ENCODE results near the gene CAPN8. TPM values are rescaled to one million over a fixed set of nuclear protein-coding genes. Genes with fewer than 3 reads are reported as not detected.
"Not testable (repeated sequence)": the region's sequence is repeated elsewhere in the genome, so short reads cannot be mapped to it uniquely, and the experiment has no call there.

CAPN8 gene
- total RNA-seq, 1 donor from 2014 or later, result 70.6 TPM

DNA sequence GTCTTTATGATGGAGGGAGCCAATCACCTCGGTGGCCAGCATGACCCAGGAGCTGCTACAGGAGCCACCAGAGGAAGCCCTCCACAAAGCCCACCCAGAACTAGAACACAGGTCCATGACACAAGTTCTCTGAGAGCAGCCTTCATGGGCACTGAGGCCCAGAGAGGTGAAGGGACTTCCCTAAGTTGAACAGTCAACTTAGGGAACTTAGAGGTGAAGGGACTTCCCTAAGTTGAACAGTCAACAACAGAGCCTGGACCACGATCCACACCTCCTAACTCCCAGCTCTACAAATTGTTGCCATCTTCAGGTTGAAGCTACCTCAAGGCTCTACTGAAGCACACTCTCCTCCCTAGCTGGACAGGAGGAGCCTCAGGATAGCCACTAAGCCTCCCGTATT lies 139.5 kb downstream of the CAPN8 start:
- Histone ChIP-seq H3K27ac (no peak overlapping the region), H3K4me1 (no peaks in the 10 kb centered on the region), H3K36me3 (no peaks in the 10 kb centered on the region), H3K4me3 (no peak overlapping the region), H3K27me3 (ENCODE audit: low read depth) (no peaks in the 10 kb centered on the region), H3K9me3 (no peaks in the 10 kb centered on the region)
- intact Hi-C loops (cut with DNase I), result no loop called here
- ATAC-seq (no peak), DNase-seq (no peak)
- TF ChIP-seq, protein P1, sequence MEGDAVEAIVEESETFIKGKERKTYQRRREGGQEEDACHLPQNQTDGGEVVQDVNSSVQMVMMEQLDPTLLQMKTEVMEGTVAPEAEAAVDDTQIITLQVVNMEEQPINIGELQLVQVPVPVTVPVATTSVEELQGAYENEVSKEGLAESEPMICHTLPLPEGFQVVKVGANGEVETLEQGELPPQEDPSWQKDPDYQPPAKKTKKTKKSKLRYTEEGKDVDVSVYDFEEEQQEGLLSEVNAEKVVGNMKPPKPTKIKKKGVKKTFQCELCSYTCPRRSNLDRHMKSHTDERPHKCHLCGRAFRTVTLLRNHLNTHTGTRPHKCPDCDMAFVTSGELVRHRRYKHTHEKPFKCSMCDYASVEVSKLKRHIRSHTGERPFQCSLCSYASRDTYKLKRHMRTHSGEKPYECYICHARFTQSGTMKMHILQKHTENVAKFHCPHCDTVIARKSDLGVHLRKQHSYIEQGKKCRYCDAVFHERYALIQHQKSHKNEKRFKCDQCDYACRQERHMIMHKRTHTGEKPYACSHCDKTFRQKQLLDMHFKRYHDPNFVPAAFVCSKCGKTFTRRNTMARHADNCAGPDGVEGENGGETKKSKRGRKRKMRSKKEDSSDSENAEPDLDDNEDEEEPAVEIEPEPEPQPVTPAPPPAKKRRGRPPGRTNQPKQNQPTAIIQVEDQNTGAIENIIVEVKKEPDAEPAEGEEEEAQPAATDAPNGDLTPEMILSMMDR (IDR thresholded peaks at IDR 0.05), result no peak

DNA sequence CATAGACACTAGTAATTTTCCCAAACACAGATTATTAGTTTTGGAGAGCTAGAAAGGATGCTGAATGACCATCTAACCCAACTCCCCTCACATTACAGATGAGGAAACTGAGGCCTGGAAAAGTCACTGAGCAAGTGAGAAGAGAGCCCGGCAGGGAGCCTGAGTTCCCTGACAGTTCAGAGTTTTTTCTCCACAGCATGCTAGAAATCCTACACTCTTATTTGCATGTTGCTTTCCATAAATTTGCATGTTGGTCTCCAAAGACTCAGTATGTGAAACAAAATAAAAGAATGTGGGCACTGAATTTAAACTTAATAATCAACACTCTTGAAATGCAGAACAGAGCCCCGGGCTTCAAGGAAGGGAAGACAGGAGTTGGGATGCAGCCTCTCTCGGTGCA lies 140.0 kb downstream of the CAPN8 start:
- Histone ChIP-seq H3K9me3 (no peaks in the 10 kb centered on the region), H3K27me3 (ENCODE audit: low read depth) (no peaks in the 10 kb centered on the region), H3K4me3 (no peak overlapping the region), H3K4me1 (no peaks in the 10 kb centered on the region), H3K36me3 (no peaks in the 10 kb centered on the region), H3K27ac (no peak overlapping the region)
- TF ChIP-seq, protein P1 (IDR thresholded peaks at IDR 0.05), result no peak
- DNase-seq (no peak), ATAC-seq (no peak)
- intact Hi-C loops (cut with DNase I), result no loop called here

DNA sequence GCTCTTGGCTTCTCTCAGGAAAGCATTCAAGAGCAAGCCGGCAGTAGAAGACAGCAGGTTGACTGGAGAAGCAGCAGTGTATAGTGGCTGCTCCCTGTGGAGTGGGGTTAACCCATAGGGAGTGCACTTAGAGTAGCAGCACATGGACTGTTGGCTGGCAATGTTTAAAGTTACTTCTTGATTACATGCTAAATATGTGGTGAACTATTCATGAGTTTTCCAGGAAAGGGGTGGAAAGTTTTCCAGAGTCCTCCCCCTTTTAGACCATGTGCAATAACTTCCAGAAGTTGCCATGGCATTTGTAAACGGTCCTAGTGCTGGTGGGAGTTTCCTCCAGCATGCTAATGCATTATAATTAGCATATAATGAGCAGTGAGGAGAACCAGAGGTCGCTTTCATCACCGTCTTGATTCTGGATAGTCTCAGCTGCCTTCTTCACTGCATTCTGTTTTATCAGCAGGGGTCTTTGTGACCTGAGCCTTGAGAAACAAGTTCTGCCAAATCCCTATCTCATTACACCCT lies 140.5 kb downstream of the CAPN8 start:
- DNase-seq, result no peak
- no peak for ATAC-seq
- no peak overlapping the region for H3K4me3 ChIP-seq

DNA sequence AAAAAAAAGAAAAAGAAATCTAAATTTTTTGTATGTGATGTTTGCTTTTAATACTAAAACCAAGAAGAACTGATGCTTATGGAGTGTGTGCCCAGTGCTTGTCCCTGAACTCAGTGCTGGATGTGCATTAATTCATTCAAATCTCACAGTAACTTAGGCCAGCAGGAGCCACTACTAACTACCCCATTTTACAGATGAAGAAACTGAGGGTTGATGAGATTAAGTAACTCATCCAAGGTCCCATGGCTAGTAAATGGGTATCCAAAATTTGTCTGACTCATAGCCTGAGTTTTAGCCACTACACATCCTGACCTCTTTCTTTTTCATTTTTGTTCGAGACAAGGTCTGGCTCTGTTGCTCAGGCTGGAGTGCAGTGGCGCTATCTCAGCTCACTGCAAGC lies 144.4 kb downstream of the CAPN8 start:
- Histone ChIP-seq H3K9me3 (no peaks in the 10 kb centered on the region), H3K4me3 (no peak overlapping the region), H3K36me3 (no peaks in the 10 kb centered on the region), H3K27ac (no peak overlapping the region), H3K4me1 (no peaks in the 10 kb centered on the region), H3K27me3 (ENCODE audit: low read depth) (no peaks in the 10 kb centered on the region)
- no peak for DNase-seq
- ATAC-seq, result no peak
- TF ChIP-seq, protein P1 (IDR thresholded peaks at IDR 0.05), result no peak
- intact Hi-C loops (cut with DNase I), result no loop called here

More for the DNA sequence above, 140.5 kb downstream of the CAPN8 start:
- Histone ChIP-seq H3K27ac (no peak overlapping the region), H3K9me3 (no peaks in the 10 kb centered on the region), H3K4me1 (no peaks in the 10 kb centered on the region), H3K36me3 (no peaks in the 10 kb centered on the region), H3K27me3 (ENCODE audit: low read depth) (no peaks in the 10 kb centered on the region)
- TF ChIP-seq, protein P1 (IDR thresholded peaks at IDR 0.05), result no peak
- intact Hi-C loops (cut with DNase I), result no loop called here

DNA sequence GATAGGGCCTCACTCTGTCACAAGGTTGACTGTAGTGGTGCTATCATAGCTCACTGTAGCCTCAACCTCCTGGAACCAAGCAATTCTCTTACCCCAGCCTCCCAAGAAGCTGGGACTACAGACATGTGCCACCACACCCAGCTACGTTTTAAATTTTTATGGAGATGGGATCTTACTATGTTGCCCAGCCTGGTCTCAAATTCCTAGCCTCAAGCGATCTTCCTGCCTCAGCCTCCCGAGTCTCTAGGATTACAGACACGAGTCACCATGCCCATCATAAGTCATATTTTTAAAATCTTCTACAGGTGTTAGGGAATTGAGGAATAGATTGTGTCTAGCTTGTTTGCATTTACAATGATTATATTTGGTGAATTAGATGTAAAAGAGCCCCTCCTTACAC lies 145.3 kb downstream of the CAPN8 start:
- Histone ChIP-seq H3K27me3 (ENCODE audit: low read depth) (no peaks in the 10 kb centered on the region), H3K4me3 (no peak overlapping the region), H3K27ac (no peak overlapping the region), H3K36me3 (no peaks in the 10 kb centered on the region), H3K9me3 (no peaks in the 10 kb centered on the region), H3K4me1 (no peaks in the 10 kb centered on the region)
- TF ChIP-seq, protein P1 (IDR thresholded peaks at IDR 0.05), result no peak
- DNase-seq, result no peak
- intact Hi-C loops (cut with DNase I), result no loop called here
- no peak for ATAC-seq

DNA sequence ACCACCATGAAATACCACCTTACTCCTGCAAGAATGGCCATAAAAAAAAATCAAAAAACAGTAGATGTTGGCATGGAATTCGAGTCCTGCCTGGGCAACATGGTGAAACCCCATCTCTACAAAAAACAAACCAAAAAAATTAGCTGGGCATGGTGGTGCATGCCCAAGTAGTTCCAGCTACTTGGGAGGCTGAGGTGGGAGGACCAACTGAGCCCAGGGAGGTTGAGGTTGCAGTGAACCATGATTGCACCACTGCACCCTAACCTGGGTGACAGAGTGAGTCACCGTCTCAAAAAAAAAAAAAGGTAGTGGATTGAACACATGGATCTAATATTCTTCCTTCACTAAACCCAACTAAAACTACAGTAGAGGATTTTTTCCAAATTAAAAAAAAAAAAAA lies 146.4 kb downstream of the CAPN8 start:
- Histone ChIP-seq H3K27me3 (ENCODE audit: low read depth) (no peaks in the 10 kb centered on the region), H3K4me3 (no peak overlapping the region), H3K36me3 (no peaks in the 10 kb centered on the region), H3K4me1 (no peaks in the 10 kb centered on the region), H3K27ac (no peak overlapping the region), H3K9me3 (no peaks in the 10 kb centered on the region)
- TF ChIP-seq, protein P1 (IDR thresholded peaks at IDR 0.05), result no peak
- DNase-seq (no peak), ATAC-seq (no peak)
- intact Hi-C loops (cut with DNase I), result no loop called here

DNA sequence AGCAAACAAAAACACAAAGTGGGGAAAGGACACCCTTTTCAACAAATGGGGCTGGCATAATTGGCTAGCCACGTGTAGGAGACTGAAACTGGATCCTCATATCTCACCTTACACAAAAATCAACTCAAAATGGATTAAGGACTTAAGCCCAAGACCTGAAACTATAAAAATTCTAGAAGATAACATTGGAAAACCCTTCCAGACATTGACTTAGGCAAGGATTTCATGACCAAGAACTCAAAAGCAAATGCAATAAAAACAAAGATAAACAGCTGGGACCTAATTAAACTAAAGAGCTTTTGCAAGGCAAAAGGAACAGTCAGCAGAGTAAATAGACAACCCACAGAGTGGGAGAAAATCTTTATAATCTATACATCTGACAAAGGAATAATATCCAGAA lies 146.9 kb downstream of the CAPN8 start:
- H3K4me1 ChIP-seq; DNase-seq; H3K9me3 ChIP-seq; H3K4me3 ChIP-seq; H3K27me3 ChIP-seq (ENCODE audit: low read depth); intact Hi-C loops (cut with DNase I); H3K36me3 ChIP-seq; ATAC-seq; H3K27ac ChIP-seq: not testable (repeated sequence)
